ENCODE measurements around the gene LYPD6. TPM values are rescaled to one million over a fixed set of nuclear protein-coding genes. Genes with fewer than 3 reads are reported as not detected.

The LYPD6 gene
- total and polyA plus RNA-seq, 2 donors (not counting 3 experiments of a cell fraction or from before 2014, with no cell fraction given), result 3.0 to 4.0 TPM

DNA sequence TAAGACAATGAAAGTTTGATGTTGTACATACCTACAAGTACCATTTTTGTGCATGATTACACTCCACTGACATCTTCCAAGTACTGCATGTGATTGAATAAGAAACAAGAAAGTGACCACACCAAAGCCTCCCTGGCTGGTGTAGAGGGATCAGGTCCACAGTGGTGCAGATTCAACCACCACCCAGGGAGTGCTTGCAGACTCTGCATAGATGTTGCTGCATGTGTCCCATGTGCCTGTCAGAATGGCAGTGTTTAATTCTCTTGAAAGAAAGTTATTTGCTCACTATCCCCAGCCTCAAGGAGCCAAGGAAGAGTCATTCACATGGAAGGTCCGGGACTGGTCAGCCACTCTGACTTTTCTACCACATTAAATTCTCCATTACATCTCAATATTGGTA, 142.7 kb downstream of the LYPD6 start:
- Histone ChIP-seq H3K4me3 (replicated peaks in 1 of 3; ENCODE audit: insufficient read depth in 1 of 3, low read depth in 1 of 3, low read length in 3 of 3) (no peak overlapping the region), H3K4me2 (ENCODE audit: insufficient read depth, low read length) (no peak overlapping the region), H3K9me3 (replicated peaks; ENCODE audit: control insufficient read depth, insufficient read depth, low read length) (no peaks in the 10 kb centered on the region), H3K27ac (ENCODE audit: insufficient read depth, low read depth, low read length) (no peak overlapping the region), H3K27me3 (ENCODE audit: control insufficient read depth in 2 of 2, insufficient read depth in 2 of 2, low read length in 2 of 2) (no peaks in the 10 kb centered on the region), H3K9me1 (replicated peaks; ENCODE audit: control insufficient read depth, extremely low read depth, insufficient read depth, low read length) (no peaks in the 10 kb centered on the region), H4K20me1 (replicated peaks; ENCODE audit: control insufficient read depth, extremely low read depth, insufficient read depth, low read length) (no peaks in the 10 kb centered on the region), H3K79me2 (ENCODE audit: control insufficient read depth, insufficient read depth, low read length) (no peaks in the 10 kb centered on the region), H3K4me1 (ENCODE audit: control insufficient read depth, extremely low read depth, insufficient read depth, low read length) (no peaks in the 10 kb centered on the region), H3K9ac (replicated peaks; ENCODE audit: extremely low read depth, insufficient read depth, low read length) (no peak overlapping the region), H2AFZ (ENCODE audit: low read depth, low read length) (no peak overlapping the region), H3K36me3 (ENCODE audit: control insufficient read depth in 2 of 2, extremely low read depth in 1 of 2, insufficient read depth in 2 of 2, low read length in 2 of 2) (no peaks in the 10 kb centered on the region)
- no peak for DNase-seq (ENCODE audit: low read depth, low spot score)
- POLR2A ChIA-PET, result no interaction called here
- no peak for FAIRE-seq
- intact Hi-C loops (cut with micrococcal nuclease), result no loop called here
- BruUV-seq (replicated peaks), result no TSS peak
- no peak for TF ChIP-seq POLR2A (IDR thresholded peaks at IDR 0.05; ENCODE audit: low read depth, low read length)
- TF ChIP-seq, protein P1, sequence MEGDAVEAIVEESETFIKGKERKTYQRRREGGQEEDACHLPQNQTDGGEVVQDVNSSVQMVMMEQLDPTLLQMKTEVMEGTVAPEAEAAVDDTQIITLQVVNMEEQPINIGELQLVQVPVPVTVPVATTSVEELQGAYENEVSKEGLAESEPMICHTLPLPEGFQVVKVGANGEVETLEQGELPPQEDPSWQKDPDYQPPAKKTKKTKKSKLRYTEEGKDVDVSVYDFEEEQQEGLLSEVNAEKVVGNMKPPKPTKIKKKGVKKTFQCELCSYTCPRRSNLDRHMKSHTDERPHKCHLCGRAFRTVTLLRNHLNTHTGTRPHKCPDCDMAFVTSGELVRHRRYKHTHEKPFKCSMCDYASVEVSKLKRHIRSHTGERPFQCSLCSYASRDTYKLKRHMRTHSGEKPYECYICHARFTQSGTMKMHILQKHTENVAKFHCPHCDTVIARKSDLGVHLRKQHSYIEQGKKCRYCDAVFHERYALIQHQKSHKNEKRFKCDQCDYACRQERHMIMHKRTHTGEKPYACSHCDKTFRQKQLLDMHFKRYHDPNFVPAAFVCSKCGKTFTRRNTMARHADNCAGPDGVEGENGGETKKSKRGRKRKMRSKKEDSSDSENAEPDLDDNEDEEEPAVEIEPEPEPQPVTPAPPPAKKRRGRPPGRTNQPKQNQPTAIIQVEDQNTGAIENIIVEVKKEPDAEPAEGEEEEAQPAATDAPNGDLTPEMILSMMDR (IDR thresholded peaks at IDR 0.05; ENCODE audit: extremely low read depth in 1 of 2, insufficient read depth in 1 of 2, low read depth in 1 of 2, low read length in 2 of 2), result no peak
- TF ChIP-seq GATA2 (IDR thresholded peaks at IDR 0.05; ENCODE audit: insufficient read depth, insufficient read length, low read depth, low read length), result no peak
- TF ChIP-seq POLR2AphosphoS5 (IDR thresholded peaks at IDR 0.05; ENCODE audit: insufficient read depth, low read depth, low read length), result no peak
- no peak for TF ChIP-seq JUN (IDR thresholded peaks at IDR 0.05; ENCODE audit: borderline replicate concordance, insufficient read depth, insufficient read length, low read depth)
- TF ChIP-seq MYC (IDR thresholded peaks at IDR 0.05; ENCODE audit: low read depth, low read length), result no peak
- no peak for TF ChIP-seq EZH2 (IDR thresholded peaks at IDR 0.05; ENCODE audit: borderline replicate concordance, low read depth, low read length, severe bottlenecking)
- TF ChIP-seq FOS (IDR thresholded peaks at IDR 0.05; ENCODE audit: borderline replicate concordance, insufficient read depth, low read length), result no peak
- TF ChIP-seq, protein P2, sequence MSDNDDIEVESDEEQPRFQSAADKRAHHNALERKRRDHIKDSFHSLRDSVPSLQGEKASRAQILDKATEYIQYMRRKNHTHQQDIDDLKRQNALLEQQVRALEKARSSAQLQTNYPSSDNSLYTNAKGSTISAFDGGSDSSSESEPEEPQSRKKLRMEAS (IDR thresholded peaks at IDR 0.05; ENCODE audit: insufficient read depth, insufficient read length), result no peak
- dilution Hi-C loops (cut with MboI; ENCODE audit: extremely low pct_ligation_motif_present, low sequenced_read_pairs), result no loop called here
- CTCF ChIA-PET, result no interaction called here

Data from endothelial cell of umbilical vein (primary cell).